AG04450 (cell line): ENCODE measurements around the gene GLT1D1. TPM values are rescaled to one million over a fixed set of nuclear protein-coding genes. Genes with fewer than 3 reads are reported as not detected.

ENCODE experiments used
- CTCF ChIA-PET: fragments of 300-600, 350-600 bp; formaldehyde crosslinking; extraction: SDS; loops from one replicate; lab custom pipeline; 2022; ENCODE audit warnings: antibody characterized with exemption, inconsistent platforms; lab: Charles Lee
- POLR2A ChIA-PET: fragments of 350-600 bp; formaldehyde crosslinking; extraction: SDS; loops from one replicate; lab custom pipeline; 2021; ENCODE audit warnings: antibody characterized with exemption, inconsistent platforms; lab: Yijun Ruan, JAX
- DNase-seq: peaks from one replicate; pipeline ENCODE4 v3.0.0-alpha.2; 2011; ENCODE audit warnings: low read depth, low spot score
- H3K27ac ChIP-seq: one replicate; pipeline ENCODE4 v1.5.1; 2012; ENCODE audit warnings: low read depth, low read length, control low read depth
- H3K27me3 ChIP-seq: one replicate; pipeline ENCODE4 v1.6.0; 2012; ENCODE audit warnings: low read length; ENCODE audit not compliant: control insufficient read depth, insufficient read depth
- H3K4me3 ChIP-seq: 2 replicates; pipeline ENCODE4 v1.5.1; 2011; ENCODE audit warnings: mild to moderate bottlenecking, low read depth, low read length, control low read depth
- H3K9me3 ChIP-seq: 2 replicates; pipeline ENCODE4 v1.5.1; 2012; ENCODE audit warnings: low read length; ENCODE audit not compliant: control insufficient read depth, insufficient read depth
- CTCF ChIP-seq: IDR thresholded peaks from 2 replicates; pipeline ENCODE4 v1.5.1; 2011; ENCODE audit warnings: low read depth, low read length, control low read depth, inconsistent platforms
- polyA plus RNA-seq: library from polyadenylated mRNA; depleted of rRNA; stranded (reverse); fragments of >200 nt; gene quantifications from 2 replicates; pipeline ENCODE4 v1.2.3, GENCODE V29; 2011

The GLT1D1 gene
- polyA plus RNA-seq, 1 experiment, result not detected

- Histone ChIP-seq H3K4me3 (no peak overlapping the region), H3K27me3 (no peaks in the 10 kb centered on the region), H3K9me3 (peaks cover 37% of the 10 kb centered on the region), H3K27ac (no peak overlapping the region)
- ChIA-PET CTCF (interaction anchor here (0.6 kb wide), 1 partner anchor 84 kb away, joined by 3 read pairs; no protein-coding TSS in a partner anchor), POLR2A (no interaction called here)
- DNase-seq, result no peak
- TF ChIP-seq CTCF, result no peak
These were observed 2.9 kb downstream of the GLT1D1 start for GRCh38 chr12:128856035-128856790.

- Histone ChIP-seq H3K4me3 (no peak overlapping the region), H3K27me3 (no peaks in the 10 kb centered on the region), H3K27ac (no peak overlapping the region), H3K9me3 (peaks cover 40% of the 10 kb centered on the region)
- ChIA-PET POLR2A (no interaction called here), CTCF (no interaction called here)
- TF ChIP-seq CTCF, result no peak
- no peak for DNase-seq
These were observed 3.5 kb downstream of the GLT1D1 start for GRCh38 chr12:128856791-128857078.

GRCh38 chr12:128857133-128857763 lies 4.0 kb downstream of the GLT1D1 start:
- no peak for TF ChIP-seq CTCF
- ChIA-PET POLR2A (no interaction called here), CTCF (no interaction called here)
- peaks cover 36% of the 10 kb centered on the region for H3K9me3 ChIP-seq
- no peaks in the 10 kb centered on the region for H3K27me3 ChIP-seq
- no peak for DNase-seq
- no peak overlapping the region for H3K4me3 ChIP-seq
- H3K27ac ChIP-seq, result no peak overlapping the region

GRCh38 chr12:128859311-128859710 lies 6.0 kb downstream of the GLT1D1 start:
- Histone ChIP-seq H3K4me3 (no peak overlapping the region), H3K27ac (no peak overlapping the region), H3K9me3 (peaks cover 37% of the 10 kb centered on the region), H3K27me3 (no peaks in the 10 kb centered on the region)
- ChIA-PET POLR2A (no interaction called here), CTCF (interaction anchor here (0.6 kb wide), 1 partner anchor 77 kb away, joined by 6 read pairs; no protein-coding TSS in a partner anchor)
- no peak for TF ChIP-seq CTCF
- no peak for DNase-seq
